Mucosa of descending colon (tissue), 3 donors: ENCODE results near the gene ZNF175. TPM values are rescaled to one million over a fixed set of nuclear protein-coding genes. Genes with fewer than 3 reads are reported as not detected.

Experiments used
- ATAC-seq: fragments of 200-7000 bp; cut with Tn5 transposase; one replicate; pipeline ENCODE4 v1.9.1; 2020; ENCODE audit warnings: mild to moderate bottlenecking, moderate library complexity
- DNase-seq, 3 donors: peaks; one replicate each; pipeline ENCODE4 v3.0.0-alpha.2; 2020
- H3K36me3 ChIP-seq: fragments of 200-600 bp; one replicate; pipeline ENCODE4 v1.8.0; 2021; ENCODE audit warnings: low read depth, mild to moderate bottlenecking
- H3K4me1 ChIP-seq: fragments of 200-600 bp; one replicate; pipeline ENCODE4 v1.8.0; 2021; ENCODE audit warnings: low read depth, mild to moderate bottlenecking
- H3K4me3 ChIP-seq: fragments of 200-600 bp; one replicate; pipeline ENCODE4 v1.8.0; 2021; ENCODE audit warnings: mild to moderate bottlenecking
- H3K9me3 ChIP-seq: fragments of 200-600 bp; one replicate; pipeline ENCODE4 v1.8.0; 2021; ENCODE audit warnings: mild to moderate bottlenecking
- CTCF ChIP-seq: fragments of 200-600 bp; IDR thresholded peaks from one replicate; pipeline ENCODE4 v1.8.0; 2022; ENCODE audit warnings: antibody characterized with exemption, mild to moderate bottlenecking
- intact Hi-C, 2 donors: fragments of 100-400 bp; cut with DNase I in 1 of 2; cut with micrococcal nuclease in 1 of 2; formaldehyde crosslinking; loops; one replicate each; pipeline versions ENCODE4 v1.11.0 to v1.11.1; 2022; cut with DNase I, micrococcal nuclease
- total RNA-seq, 3 donors: library from RNA; stranded (reverse); fragmentation: NEBNext Ultra II Directional in 2 of 3; extraction: Animal tissue kit (Norgen Biotek cat#: 25700) in 2 of 3; gene quantifications; one replicate each; pipeline versions ENCODE4 v1.2.1 to v1.2.4, GENCODE V29; 2021 to 2023
- donor health status: DM: no; HTN: no; CAD: no; lungs with moderate emphysema.
- donor health status: DM: no; HTN: no; CAD: no.
- donor health status: DM: no; HTN: yes; CAD: no.

ZNF175 gene
- total RNA-seq, 3 donors from 2014 or later, result 9.4 to 13.6 (median 9.8) TPM

- ATAC-seq (no peak), DNase-seq (no peak)
- intact Hi-C loops, result no loop called here
- no peak overlapping the region for H3K4me3 ChIP-seq
- TF ChIP-seq CTCF, result no peak
- H3K36me3 ChIP-seq, result no peaks in the 10 kb centered on the region
- no peaks in the 10 kb centered on the region for H3K9me3 ChIP-seq
- H3K4me1 ChIP-seq, result no peaks in the 10 kb centered on the region
These were observed 23.5 kb upstream of the ZNF175 start for GRCh38 chr19:51547397-51548212.

DNA sequence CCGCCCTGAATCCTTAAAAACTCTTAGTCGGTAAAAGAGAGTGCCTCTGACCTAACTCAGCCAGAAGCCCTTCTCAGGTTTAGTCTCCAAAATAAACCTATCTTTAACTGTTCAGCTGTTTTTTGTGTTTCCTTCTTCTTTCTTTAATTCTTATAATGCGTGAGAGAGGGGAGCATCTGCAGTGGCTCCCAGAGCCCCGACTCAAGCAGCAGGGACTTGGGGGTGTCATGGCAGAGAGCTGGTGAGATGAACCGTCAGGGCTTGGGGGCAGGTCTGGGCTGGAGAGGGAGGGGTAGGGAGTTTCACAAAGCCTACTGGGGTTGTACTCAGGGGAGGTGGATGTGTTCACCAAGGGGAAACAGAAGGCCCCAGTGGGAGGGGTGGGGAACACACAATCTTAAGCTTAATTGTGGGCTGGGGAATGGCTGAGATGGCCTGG, 22.9 kb upstream of the ZNF175 start:
- no peak for TF ChIP-seq CTCF

DNA sequence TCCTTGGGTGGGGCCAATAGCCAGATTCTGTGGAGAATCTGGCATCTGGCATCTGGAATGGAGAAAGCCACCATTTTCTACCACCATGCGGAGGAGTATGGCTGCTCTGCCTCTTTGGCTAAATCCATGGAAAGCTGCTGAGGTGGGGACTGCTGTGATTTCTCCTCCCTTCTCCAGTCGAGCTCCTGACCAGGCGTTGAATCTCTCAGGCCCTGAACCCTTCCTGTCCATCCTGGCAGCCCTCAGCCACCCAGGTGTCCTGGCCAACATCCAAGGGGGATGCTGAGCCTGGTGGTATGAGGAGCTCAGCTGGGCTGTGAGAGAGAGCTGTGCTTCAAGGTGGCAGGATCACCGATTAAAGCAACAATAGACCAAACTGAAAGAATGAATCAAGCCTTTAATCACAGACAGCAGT, 22.2 kb upstream of the ZNF175 start:
- no peaks in the 10 kb centered on the region for H3K4me1 ChIP-seq
- no peak overlapping the region for H3K4me3 ChIP-seq
- H3K9me3 ChIP-seq, result no peaks in the 10 kb centered on the region
- intact Hi-C loops, result no loop called here
- TF ChIP-seq CTCF, result no peak
- DNase-seq (no peak), ATAC-seq (no peak)
- H3K36me3 ChIP-seq, result no peaks in the 10 kb centered on the region

More for the DNA sequence above, 22.9 kb upstream of the ZNF175 start:
- intact Hi-C loops, result no loop called here
- Histone ChIP-seq H3K36me3 (no peaks in the 10 kb centered on the region), H3K4me1 (no peaks in the 10 kb centered on the region), H3K4me3 (no peak overlapping the region), H3K9me3 (no peaks in the 10 kb centered on the region)
- ATAC-seq (no peak), DNase-seq (no peak)

GRCh38 chr19:51549533-51550324, 21.4 kb upstream of the ZNF175 start:
- no peak for TF ChIP-seq CTCF

GRCh38 chr19:51550848-51551672, 20.0 kb upstream of the ZNF175 start:
- Histone ChIP-seq H3K4me3 (no peak overlapping the region), H3K4me1 (no peaks in the 10 kb centered on the region), H3K36me3 (no peaks in the 10 kb centered on the region), H3K9me3 (no peaks in the 10 kb centered on the region)
- no peak for TF ChIP-seq CTCF
- intact Hi-C loops, result no loop called here
- no peak for ATAC-seq
- DNase-seq, result no peak

More at GRCh38 chr19:51549533-51550324, 21.4 kb upstream of the ZNF175 start:
- Histone ChIP-seq H3K4me1 (no peaks in the 10 kb centered on the region), H3K9me3 (no peaks in the 10 kb centered on the region), H3K4me3 (no peak overlapping the region), H3K36me3 (no peaks in the 10 kb centered on the region)
- DNase-seq (no peak), ATAC-seq (no peak)
- intact Hi-C loops, result no loop called here
